CD4-positive, alpha-beta T cell treated with Interleukin-12 subunit alpha and Interleukin-12 subunit beta, for 1 hour (primary cell): ENCODE results near the gene CT45A8.
"Not testable (repeated sequence)": the region's sequence is repeated elsewhere in the genome, so short reads cannot be mapped to it uniquely, and the experiment has no call there.

Experiments used
- DNase-seq: peaks from one replicate; pipeline ENCODE4 v3.0.0-alpha.2; 2020

The CT45A8 gene, protein sequence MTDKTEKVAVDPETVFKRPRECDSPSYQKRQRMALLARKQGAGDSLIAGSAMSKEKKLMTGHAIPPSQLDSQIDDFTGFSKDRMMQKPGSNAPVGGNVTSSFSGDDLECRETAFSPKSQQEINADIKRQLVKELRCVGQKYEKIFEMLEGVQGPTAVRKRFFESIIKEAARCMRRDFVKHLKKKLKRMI

GRCh38 chrX:135854438-135854837, at the start of gene CT45A8:
Gene CT45A8 (minus strand): TSS chrX:135854538. CDS start chrX:135850783, 3,755 bp downstream.
- not testable (repeated sequence) for DNase-seq

DNA sequence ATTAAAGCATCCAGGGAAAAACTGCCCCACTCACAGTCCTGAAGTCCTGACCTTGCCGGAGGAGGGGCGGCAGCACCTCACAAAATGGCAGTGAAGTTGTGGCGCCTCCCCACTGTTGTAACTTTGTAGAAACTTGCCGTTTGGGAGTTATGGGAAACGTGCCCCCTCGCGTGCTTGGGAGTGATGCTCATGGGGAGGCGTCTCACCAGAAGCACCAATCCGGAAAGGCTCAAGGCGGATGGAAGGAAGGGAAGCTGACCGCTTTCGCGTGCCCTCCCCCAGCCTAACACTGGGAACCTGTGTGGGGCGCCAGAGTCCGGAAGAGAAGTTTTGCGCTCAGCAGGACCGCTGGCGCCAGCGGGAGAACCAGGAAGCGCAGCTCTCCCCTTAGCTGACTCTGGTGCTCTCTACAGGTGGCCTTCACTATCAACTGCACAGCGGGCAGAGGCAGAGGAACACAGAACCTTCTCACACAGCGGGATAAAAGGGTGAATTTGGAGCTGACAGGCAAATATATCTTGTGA, 39.0 kb upstream of the CT45A8 start, which contains the start of the genes CT45A10 and SAGE1:
CT45A10 (minus strand) TSS at position 151 of the 524 bp plus-strand sequence. CDS start 8,100 bp downstream, outside the sequence.
SAGE1 (plus strand) TSS at position 423 of the 524 bp plus-strand sequence. CDS start 2,527 bp downstream, outside the sequence.
- DNase-seq, result no peak

GRCh38 chrX:135892781-135893180, 38.4 kb upstream of the CT45A8 start:
- no peak for DNase-seq

GRCh38 chrX:135890087-135890585, 35.8 kb upstream of the CT45A8 start:
- no peak for DNase-seq

GRCh38 chrX:135888976-135889375, 34.6 kb upstream of the CT45A8 start:
- not testable (repeated sequence) for DNase-seq

DNA sequence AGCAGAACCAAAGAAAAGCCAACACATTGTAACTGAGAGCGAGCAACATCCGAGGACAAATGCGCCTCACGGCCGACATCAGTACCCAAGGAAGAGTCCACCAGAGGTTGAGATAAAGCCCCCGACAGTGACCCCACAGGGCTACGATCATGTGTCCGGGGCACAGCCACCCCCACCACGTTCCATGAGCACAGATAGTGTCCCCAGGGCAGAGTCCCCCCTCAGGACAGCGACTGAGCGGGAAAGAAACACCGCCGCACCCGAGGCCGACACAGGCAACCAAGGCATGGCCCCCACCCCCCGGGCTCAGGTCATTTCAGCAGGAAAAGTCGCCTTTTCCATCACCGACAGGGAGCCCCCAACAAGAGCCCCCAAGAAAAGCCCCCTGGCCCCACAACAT, 33.9 kb upstream of the CT45A8 start:
- not testable (repeated sequence) for DNase-seq

DNA sequence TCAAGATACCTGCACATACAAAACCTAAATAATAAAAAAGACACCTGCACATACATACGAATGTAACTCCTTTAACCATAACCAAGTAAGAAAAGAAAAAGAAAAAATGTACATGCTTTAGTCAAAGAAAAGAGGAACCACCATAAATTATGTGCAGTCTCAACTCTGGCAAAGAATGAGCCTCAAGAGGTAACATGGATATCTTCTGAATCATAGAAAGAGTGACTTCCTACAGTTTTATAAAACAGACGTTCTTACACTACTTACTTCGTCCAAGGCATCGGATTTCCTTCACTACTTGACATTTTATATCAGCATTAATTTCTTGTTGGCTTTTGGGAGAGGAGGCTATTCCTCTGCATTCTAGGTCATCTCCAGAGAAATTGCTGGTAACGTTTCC, 28.4 kb upstream of the CT45A8 start:
- DNase-seq, result not testable (repeated sequence)

- not testable (repeated sequence) for DNase-seq
Observed at GRCh38 chrX:135871712-135872111, 17.4 kb upstream of the CT45A8 start, which contains the start of gene CT45A9. Gene CT45A9 (minus strand): TSS chrX:135871812. CDS start chrX:135868061, 3,751 bp downstream.

- not testable (repeated sequence) for DNase-seq
Observed at GRCh38 chrX:135837180-135837579, 17.2 kb downstream of the CT45A8 start, which contains the start of gene CT45A7. Gene CT45A7 (minus strand): TSS chrX:135837280. CDS start chrX:135833533, 3,747 bp downstream.

DNA sequence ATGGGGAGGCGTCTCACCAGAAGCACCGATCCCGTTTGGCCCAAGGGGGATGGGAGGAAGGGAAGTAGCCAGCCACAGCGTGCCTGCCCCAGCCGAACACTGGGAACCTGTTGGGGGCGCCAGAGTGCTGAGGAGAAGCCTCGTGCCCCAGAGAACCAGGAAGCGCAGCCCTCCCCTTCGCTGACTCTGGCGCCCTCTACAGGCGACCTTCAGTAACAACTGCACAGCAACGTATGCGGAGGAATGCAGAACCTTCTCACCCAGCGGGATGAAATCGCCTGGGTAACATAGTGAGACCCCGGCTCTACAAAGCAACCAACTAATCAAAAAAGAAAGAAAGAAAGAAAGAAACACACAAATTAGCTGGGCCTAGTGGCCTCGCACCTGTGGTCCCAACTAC, 34.4 kb downstream of the CT45A8 start, which contains the start of gene CT45A2:
CT45A2 (minus strand) TSS at position 101 of the 400 bp plus-strand sequence. CDS start 3,747 bp downstream, outside the sequence.
- DNase-seq, result not testable (repeated sequence)

- DNase-seq, result not testable (repeated sequence)
Observed at GRCh38 chrX:135802687-135803086, 51.7 kb downstream of the CT45A8 start, which contains the start of gene CT45A6. Gene CT45A6 (minus strand): TSS chrX:135802787. CDS start chrX:135798993, 3,794 bp downstream.
